Spleen (tissue), 11 donors: ENCODE measurements around the gene CRYAA. TPM values are rescaled to one million over a fixed set of nuclear protein-coding genes. Genes with fewer than 3 reads are reported as not detected.

Experiments
- DNase-seq: peaks from one replicate; pipeline ENCODE4 v3.0.0-alpha.2; 2020
- H3K27ac ChIP-seq, 8 donors: fragments of 200-600 bp; sonication (generic) in 7 of 8; 1 replicate in 4 of 8; 2 replicates in 4 of 8; pipeline versions ENCODE4 v1.5.0 to v1.8.0; 2016 to 2021; ENCODE audit warnings: inconsistent platforms in 4 of 8, mild to moderate bottlenecking in 4 of 8, moderate library complexity in 1 of 8
- H3K27me3 ChIP-seq, 7 donors: fragments of 200-600 bp; sonication (generic) in 6 of 7; replicated peaks in 1 of 7; 1 replicate in 4 of 7; 2 replicates in 3 of 7; pipeline versions ENCODE4 v1.5.0 to v1.8.0; 2016 to 2021; ENCODE audit warnings: inconsistent platforms in 3 of 7, mild to moderate bottlenecking in 1 of 7
- H3K36me3 ChIP-seq, 6 donors: fragments of 200-600 bp; sonication (generic) in 5 of 6; 1 replicate in 4 of 6; 2 replicates in 2 of 6; pipeline versions ENCODE4 v1.5.0 to v1.8.0; 2016 to 2021; ENCODE audit warnings: inconsistent platforms in 2 of 6
- H3K4me1 ChIP-seq, 6 donors: fragments of 200-600 bp; sonication (generic) in 5 of 6; 1 replicate in 3 of 6; 2 replicates in 3 of 6; pipeline versions ENCODE4 v1.5.0 to v1.8.0; 2016 to 2021; ENCODE audit warnings: inconsistent platforms in 3 of 6
- H3K4me3 ChIP-seq, 8 donors: fragments of 200-600 bp; sonication (generic) in 7 of 8; 1 replicate in 4 of 8; 2 replicates in 4 of 8; pipeline versions ENCODE4 v1.5.0 to v1.8.0; 2016 to 2021; ENCODE audit warnings: inconsistent platforms in 4 of 8, mild to moderate bottlenecking in 4 of 8, moderate library complexity in 2 of 8
- H3K9me3 ChIP-seq, 8 donors: fragments of 200-600 bp; sonication (generic) in 7 of 8; 1 replicate in 4 of 8; 2 replicates in 4 of 8; pipeline versions ENCODE4 v1.5.0 to v1.8.0; 2016 to 2021; ENCODE audit warnings: inconsistent platforms in 4 of 8
- POLR2A ChIP-seq, 3 donors: fragments of 450-650 bp; IDR thresholded peaks; one replicate each; pipeline ENCODE4 v1.5.1; 2017; ENCODE audit warnings: antibody characterized with exemption in 3 of 3, mild to moderate bottlenecking in 1 of 3
- POLR2AphosphoS5 ChIP-seq, 3 donors: sonication (generic); formaldehyde crosslinking; IDR thresholded peaks; one replicate each; pipeline ENCODE4 v1.5.1; 2017; ENCODE audit warnings: antibody characterized with exemption in 3 of 3
- WGBS, 5 donors: extraction: QIAGEN DNeasy Blood & Tissue Kit in 3 of 5; methylation state at CpG; one replicate each; pipeline versions ENCODE4 v1.1.5 to v1.1.7; 2013 to 2018; 5-methylcytosine and 5-hydroxymethylcytosine counted together
- intact Hi-C: fragments of 100-400 bp; cut with DNase I; formaldehyde crosslinking; loops from one replicate; pipeline ENCODE4 v1.15.0; 2023; ENCODE audit warnings: low total_unique reads
- polyA plus RNA-seq, 3 donors: library from polyadenylated mRNA; stranded (reverse); fragments of 200-250 nt; gene quantifications; one replicate each; pipeline ENCODE4 v1.2.1, GENCODE V29; 2013
- total RNA-seq, 7 donors: library from RNA; depleted of rRNA in 3 of 7; stranded (reverse); fragments of >200 nt in 3 of 7; fragmentation: NEBNext Ultra II Directional in 4 of 7; extraction: Animal tissue kit (Norgen Biotek cat#: 25700) in 4 of 7; gene quantifications; one replicate each; pipeline versions ENCODE4 v1.1.0 to v1.2.1, GENCODE V29; 2016 to 2021
- TF ChIP-seq, protein P1 (sequence below), 11 experiments: fragments of 200-600 bp in 7 of 11; fragments of 450-650 bp in 4 of 11; sonication (generic) in 4 of 11; IDR thresholded peaks in 8 of 11; conservative IDR thresholded peaks in 3 of 11; 1 replicate in 7 of 11; 2 replicates in 4 of 11; pipeline versions ENCODE4 v1.4.0 to v1.8.0; 2016 to 2021; ENCODE audit warnings: antibody characterized with exemption in 11 of 11, inconsistent platforms in 4 of 11, mild to moderate bottlenecking in 1 of 11
- donor health status: healthy with polysubstance abuse.
- donor health status: DM: no; HTN: no; CAD: no; lungs with moderate emphysema.
- donor health status: DM: no; HTN: no; CAD: no.
- donor health status: Bipolar disorder and iron deficiency.
- donor health status: healthy.
- donor health status: DM: no; HTN: no; CAD: no.
- donor health status: DM: yes; HTN: yes; CAD: no.

The CRYAA gene
- total and polyA plus RNA-seq, 10 donors, result not detected

GRCh38 chr21:43188592-43189210 lies 19.9 kb downstream of the CRYAA start:
- no peaks in the 10 kb centered on the region for H3K9me3 ChIP-seq
- H3K4me1 ChIP-seq, result peaks cover 0 to 13% (median 7%) of the 10 kb centered on the region in 6 donors
- no peaks in the 10 kb centered on the region for H3K36me3 ChIP-seq
- peak; percentile 75 for DNase-seq
- 50 to 56% (median 53%) methylated on average over 15 of the region's 15 CpGs for WGBS, 5 donors
- TF ChIP-seq, protein P1, sequence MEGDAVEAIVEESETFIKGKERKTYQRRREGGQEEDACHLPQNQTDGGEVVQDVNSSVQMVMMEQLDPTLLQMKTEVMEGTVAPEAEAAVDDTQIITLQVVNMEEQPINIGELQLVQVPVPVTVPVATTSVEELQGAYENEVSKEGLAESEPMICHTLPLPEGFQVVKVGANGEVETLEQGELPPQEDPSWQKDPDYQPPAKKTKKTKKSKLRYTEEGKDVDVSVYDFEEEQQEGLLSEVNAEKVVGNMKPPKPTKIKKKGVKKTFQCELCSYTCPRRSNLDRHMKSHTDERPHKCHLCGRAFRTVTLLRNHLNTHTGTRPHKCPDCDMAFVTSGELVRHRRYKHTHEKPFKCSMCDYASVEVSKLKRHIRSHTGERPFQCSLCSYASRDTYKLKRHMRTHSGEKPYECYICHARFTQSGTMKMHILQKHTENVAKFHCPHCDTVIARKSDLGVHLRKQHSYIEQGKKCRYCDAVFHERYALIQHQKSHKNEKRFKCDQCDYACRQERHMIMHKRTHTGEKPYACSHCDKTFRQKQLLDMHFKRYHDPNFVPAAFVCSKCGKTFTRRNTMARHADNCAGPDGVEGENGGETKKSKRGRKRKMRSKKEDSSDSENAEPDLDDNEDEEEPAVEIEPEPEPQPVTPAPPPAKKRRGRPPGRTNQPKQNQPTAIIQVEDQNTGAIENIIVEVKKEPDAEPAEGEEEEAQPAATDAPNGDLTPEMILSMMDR (IDR thresholded peaks at IDR 0.05 in 8 of 11, conservative IDR thresholded peaks at IDR 0.05 in 3 of 11), result no peak
- no peak for TF ChIP-seq POLR2A (IDR thresholded peaks at IDR 0.05)
- TF ChIP-seq POLR2AphosphoS5 (IDR thresholded peaks at IDR 0.05), result no peak
- no peak overlapping the region for H3K27ac ChIP-seq
- H3K4me3 ChIP-seq, result no peak overlapping the region
- peaks cover 0 to 3% (median 0%) of the 10 kb centered on the region in 7 donors for H3K27me3 ChIP-seq
- intact Hi-C loops, result no loop called here

DNA sequence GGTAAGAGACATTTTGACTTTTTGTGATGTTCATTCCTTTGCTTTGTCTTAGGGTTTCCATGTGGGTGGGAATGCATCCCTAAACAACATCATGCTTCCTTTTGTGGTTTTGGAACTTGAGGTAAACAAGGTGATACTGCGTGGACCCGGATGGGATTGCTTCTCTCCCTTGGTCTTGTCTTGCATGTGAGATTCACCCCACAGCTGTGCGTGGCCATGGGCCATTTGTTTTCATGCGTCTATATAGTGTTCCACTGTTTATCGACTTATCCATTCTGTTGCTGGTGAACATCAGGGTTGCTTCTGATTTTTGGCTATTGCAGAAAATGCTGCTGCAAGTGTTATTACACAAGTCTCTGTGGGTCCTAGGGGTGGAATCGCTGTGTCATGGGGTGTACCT lies 21.1 kb downstream of the CRYAA start:
- intact Hi-C loops, result no loop called here

GRCh38 chr21:43190544-43190943 lies 21.7 kb downstream of the CRYAA start:
- Histone ChIP-seq H3K4me3 (no peak overlapping the region), H3K4me1 (peaks cover 0 to 32% (median 24%) of the 10 kb centered on the region in 6 donors), H3K27ac (no peak overlapping the region), H3K36me3 (no peaks in the 10 kb centered on the region), H3K9me3 (no peaks in the 10 kb centered on the region), H3K27me3 (peaks cover 0 to 22% (median 0%) of the 10 kb centered on the region in 7 donors)
- intact Hi-C loops, result no loop called here
- DNase-seq, result peak; percentile 23
- 75 to 82% (median 77%) methylated on average over 6 of the region's 6 CpGs for WGBS, 5 donors
- TF ChIP-seq, protein P1 (IDR thresholded peaks at IDR 0.05 in 8 of 11, conservative IDR thresholded peaks at IDR 0.05 in 3 of 11), result no peak
- TF ChIP-seq POLR2A (IDR thresholded peaks at IDR 0.05) (no peak), POLR2AphosphoS5 (IDR thresholded peaks at IDR 0.05) (no peak)

More for the DNA sequence above, 21.1 kb downstream of the CRYAA start:
- 89 to 96% (median 93%) methylated on average over 6 of the region's 6 CpGs for WGBS, 5 donors
- DNase-seq, result peak; percentile 29
- H3K27me3 ChIP-seq, result peaks cover 0 to 16% (median 0%) of the 10 kb centered on the region in 7 donors
- peaks cover 0 to 26% (median 19%) of the 10 kb centered on the region in 6 donors for H3K4me1 ChIP-seq
- TF ChIP-seq POLR2A (IDR thresholded peaks at IDR 0.05) (no peak), POLR2AphosphoS5 (IDR thresholded peaks at IDR 0.05) (no peak)
- TF ChIP-seq, protein P1 (IDR thresholded peaks at IDR 0.05 in 8 of 11, conservative IDR thresholded peaks at IDR 0.05 in 3 of 11), result no peak
- H3K4me3 ChIP-seq, result no peak overlapping the region
- no peaks in the 10 kb centered on the region for H3K36me3 ChIP-seq
- H3K27ac ChIP-seq, result no peak overlapping the region
- H3K9me3 ChIP-seq, result no peaks in the 10 kb centered on the region

DNA sequence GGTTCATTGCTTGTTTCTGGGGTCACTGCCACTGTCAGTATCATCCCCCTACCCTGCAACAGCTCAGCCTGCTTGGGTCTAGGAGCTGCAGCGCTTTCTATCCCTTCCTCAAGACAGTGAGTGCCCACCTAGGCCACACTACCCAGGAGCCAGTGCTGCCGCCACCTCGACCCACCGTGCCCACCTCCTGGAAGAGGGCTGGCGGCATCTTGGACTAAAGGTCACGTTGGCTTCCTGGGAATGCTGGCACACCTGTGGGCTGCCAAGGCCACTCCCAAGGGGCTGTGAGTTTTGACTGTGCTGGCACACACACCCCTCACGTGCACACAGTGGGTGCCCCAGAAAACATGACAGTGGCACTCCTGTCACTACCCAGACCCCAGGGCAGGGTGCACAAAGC lies 22.1 kb downstream of the CRYAA start:
- Histone ChIP-seq H3K4me1 (peaks cover 0 to 36% (median 27%) of the 10 kb centered on the region in 6 donors), H3K36me3 (no peaks in the 10 kb centered on the region), H3K27me3 (peaks cover 0 to 26% (median 0%) of the 10 kb centered on the region in 7 donors), H3K27ac (no peak overlapping the region), H3K4me3 (no peak overlapping the region), H3K9me3 (no peaks in the 10 kb centered on the region)
- peak; percentile 41 for DNase-seq
- WGBS, 5 donors, result 83 to 90% (median 86%) methylated on average over 1 to 7 of the region's 7 CpGs
- TF ChIP-seq POLR2A (IDR thresholded peaks at IDR 0.05) (no peak), POLR2AphosphoS5 (IDR thresholded peaks at IDR 0.05) (no peak)
- TF ChIP-seq, protein P1 (IDR thresholded peaks at IDR 0.05 in 8 of 11, conservative IDR thresholded peaks at IDR 0.05 in 3 of 11), result no peak
- intact Hi-C loops, result no loop called here
